ENCODE measurements around the gene RGS6.

RGS6 gene

GRCh38 chr14:72554401-72554800 lies 622.2 kb downstream of the RGS6 start:
- no peak for TF ChIP-seq CTCF (conservative IDR thresholded peaks at IDR 0.05)
- TF ChIP-seq ZFX (IDR thresholded peaks at IDR 0.05): no peak
- H3K27ac ChIP-seq: no peak overlapping the region

GRCh38 chr14:72554994-72555608 lies 622.9 kb downstream of the RGS6 start:
- H3K27ac ChIP-seq: no peak overlapping the region
- no peak for TF ChIP-seq CTCF (conservative IDR thresholded peaks at IDR 0.05)
- no peak for TF ChIP-seq ZFX (IDR thresholded peaks at IDR 0.05)

GRCh38 chr14:72555609-72556000 lies 623.4 kb downstream of the RGS6 start:
- H3K27ac ChIP-seq: no peak overlapping the region
- TF ChIP-seq ZFX (IDR thresholded peaks at IDR 0.05) (no peak), CTCF (conservative IDR thresholded peaks at IDR 0.05) (no peak)

- H3K27ac ChIP-seq: no peak overlapping the region
- TF ChIP-seq CTCF (conservative IDR thresholded peaks at IDR 0.05): no peak
- no peak for TF ChIP-seq ZFX (IDR thresholded peaks at IDR 0.05)
Measured at GRCh38 chr14:72557671-72558070, 625.4 kb downstream of the RGS6 start.

GRCh38 chr14:72558721-72559120 lies 626.5 kb downstream of the RGS6 start:
- H3K27ac ChIP-seq: no peak overlapping the region
- TF ChIP-seq ZFX (IDR thresholded peaks at IDR 0.05) (no peak), CTCF (conservative IDR thresholded peaks at IDR 0.05) (no peak)

- no peak overlapping the region for H3K27ac ChIP-seq
- no peak for TF ChIP-seq ZFX (IDR thresholded peaks at IDR 0.05)
- no peak for TF ChIP-seq CTCF (conservative IDR thresholded peaks at IDR 0.05)
Measured at GRCh38 chr14:72559202-72559601, 627.0 kb downstream of the RGS6 start.

GRCh38 chr14:72559669-72560255 lies 627.5 kb downstream of the RGS6 start:
- TF ChIP-seq ZFX (IDR thresholded peaks at IDR 0.05): no peak
- TF ChIP-seq CTCF (conservative IDR thresholded peaks at IDR 0.05): no peak
- no peak overlapping the region for H3K27ac ChIP-seq
